ENCODE results near the gene DLG2. TPM values are rescaled to one million over a fixed set of nuclear protein-coding genes. Genes with fewer than 3 reads are reported as not detected.

Gene DLG2
- total RNA-seq, 1 donor from 2014 or later: 5.1 TPM

GRCh38 chr11:83569134-83569805 lies 2057.9 kb downstream of the DLG2 start:
- no peaks in the 10 kb centered on the region for H3K9me3 Mint-ChIP-seq (ENCODE audit: unreplicated experiment)
- TF ChIP-seq CTCF (IDR thresholded peaks at IDR 0.05; ENCODE audit: unreplicated experiment): no peak
- H3K27me3 Mint-ChIP-seq (ENCODE audit: unreplicated experiment): peaks cover 2% of the 10 kb centered on the region
- H3K4me3 Mint-ChIP-seq (ENCODE audit: unreplicated experiment): no peak overlapping the region
- no peak overlapping the region for H3K27ac Mint-ChIP-seq (ENCODE audit: unreplicated experiment)
- H3K36me3 Mint-ChIP-seq (ENCODE audit: low read depth, unreplicated experiment): no peaks in the 10 kb centered on the region
- no peak for DNase-seq (ENCODE audit: low spot score)
- no peaks in the 10 kb centered on the region for H3K4me1 Mint-ChIP-seq (ENCODE audit: unreplicated experiment)

GRCh38 chr11:83568516-83568915 lies 2058.6 kb downstream of the DLG2 start:
- DNase-seq (ENCODE audit: low spot score): no peak
- Mint-ChIP-seq H3K36me3 (ENCODE audit: low read depth, unreplicated experiment) (no peaks in the 10 kb centered on the region), H3K4me3 (ENCODE audit: unreplicated experiment) (no peak overlapping the region), H3K27ac (ENCODE audit: unreplicated experiment) (no peak overlapping the region), H3K27me3 (ENCODE audit: unreplicated experiment) (peaks cover 2% of the 10 kb centered on the region), H3K4me1 (ENCODE audit: unreplicated experiment) (no peaks in the 10 kb centered on the region), H3K9me3 (ENCODE audit: unreplicated experiment) (no peaks in the 10 kb centered on the region)
- no peak for TF ChIP-seq CTCF (IDR thresholded peaks at IDR 0.05; ENCODE audit: unreplicated experiment)

GRCh38 chr11:83566950-83567349 lies 2060.2 kb downstream of the DLG2 start:
- Mint-ChIP-seq H3K4me1 (ENCODE audit: unreplicated experiment) (no peaks in the 10 kb centered on the region), H3K27ac (ENCODE audit: unreplicated experiment) (no peak overlapping the region), H3K27me3 (ENCODE audit: unreplicated experiment) (peaks cover 2% of the 10 kb centered on the region), H3K9me3 (ENCODE audit: unreplicated experiment) (no peaks in the 10 kb centered on the region), H3K36me3 (ENCODE audit: low read depth, unreplicated experiment) (no peaks in the 10 kb centered on the region), H3K4me3 (ENCODE audit: unreplicated experiment) (no peak overlapping the region)
- no peak for TF ChIP-seq CTCF (IDR thresholded peaks at IDR 0.05; ENCODE audit: unreplicated experiment)
- no peak for DNase-seq (ENCODE audit: low spot score)

GRCh38 chr11:83564870-83565269 lies 2062.3 kb downstream of the DLG2 start:
- Mint-ChIP-seq H3K9me3 (ENCODE audit: unreplicated experiment) (no peaks in the 10 kb centered on the region), H3K27ac (ENCODE audit: unreplicated experiment) (no peak overlapping the region), H3K36me3 (ENCODE audit: low read depth, unreplicated experiment) (no peaks in the 10 kb centered on the region), H3K4me3 (ENCODE audit: unreplicated experiment) (no peak overlapping the region), H3K4me1 (ENCODE audit: unreplicated experiment) (no peaks in the 10 kb centered on the region), H3K27me3 (ENCODE audit: unreplicated experiment) (peaks cover 2% of the 10 kb centered on the region)
- TF ChIP-seq CTCF (IDR thresholded peaks at IDR 0.05; ENCODE audit: unreplicated experiment): no peak
- no peak for DNase-seq (ENCODE audit: low spot score)

- DNase-seq (ENCODE audit: low spot score): no peak
- H3K4me3 Mint-ChIP-seq (ENCODE audit: unreplicated experiment): no peak overlapping the region
- no peaks in the 10 kb centered on the region for H3K36me3 Mint-ChIP-seq (ENCODE audit: low read depth, unreplicated experiment)
- no peak overlapping the region for H3K27ac Mint-ChIP-seq (ENCODE audit: unreplicated experiment)
- no peaks in the 10 kb centered on the region for H3K27me3 Mint-ChIP-seq (ENCODE audit: unreplicated experiment)
- peaks cover 9% of the 10 kb centered on the region for H3K4me1 Mint-ChIP-seq (ENCODE audit: unreplicated experiment)
- TF ChIP-seq CTCF (IDR thresholded peaks at IDR 0.05; ENCODE audit: unreplicated experiment): no peak
- no peaks in the 10 kb centered on the region for H3K9me3 Mint-ChIP-seq (ENCODE audit: unreplicated experiment)
Measured at GRCh38 chr11:83558281-83558680, 2068.9 kb downstream of the DLG2 start.
